Measurements from ENCODE around the gene TICAM1. TPM values are rescaled to one million over a fixed set of nuclear protein-coding genes. Genes with fewer than 3 reads are reported as not detected.
"Not testable (repeated sequence)": the region's sequence is repeated elsewhere in the genome, so short reads cannot be mapped to it uniquely, and the experiment has no call there.

Gene TICAM1
- polyA plus RNA-seq, 1 experiment = 1.0 TPM

GRCh38 chr19:4791183-4792018 is 40.1 kb downstream of the TICAM1 start, which contains the start of gene FEM1A:
Gene FEM1A (plus strand): TSS chr19:4791734. CDS start chr19:4791855, 121 bp downstream.
- POLR2A ChIA-PET = interaction anchor here (0.6 to 1.4 kb wide), 13 partner anchors 9 to 1562 kb away, joined by 3 to 13 read pairs (median 4); partner anchors contain the start of genes DPP9, KDM4B and PLIN3
- peak within 1 kb of the TSS; percentile 70 for H3K4me3 ChIP-seq (ENCODE audit: low read depth, low read length)
- H3K27ac ChIP-seq (ENCODE audit: low read depth, low read length) = peak within 1 kb of the TSS; percentile 39
- CTCF ChIA-PET = interaction anchor here (0.6 to 6.2 kb wide), 43 partner anchors 9 to 1025 kb away, joined by 3 to 220 read pairs (median 5); no protein-coding TSS in a partner anchor
- peak; percentile 99 for TF ChIP-seq CTCF (IDR thresholded peaks at IDR 0.05; ENCODE audit: low read depth, low read length)
- H3K27me3 ChIP-seq (ENCODE audit: control insufficient read depth, insufficient read depth, low read length) = no peaks in the 10 kb centered on the region
- H3K9me3 ChIP-seq (ENCODE audit: control insufficient read depth, insufficient read depth, low read length) = no peaks in the 10 kb centered on the region; the same call in 1 of the 2 replicates
- DNase-seq (ENCODE audit: low read depth, low spot score) = peak; percentile 100

GRCh38 chr19:4786412-4787016 is 45.0 kb downstream of the TICAM1 start:
- POLR2A ChIA-PET; H3K9me3 ChIP-seq (ENCODE audit: control insufficient read depth, insufficient read depth, low read length); H3K27ac ChIP-seq (ENCODE audit: low read depth, low read length); DNase-seq (ENCODE audit: low read depth, low spot score); H3K4me3 ChIP-seq (ENCODE audit: low read depth, low read length): not testable (repeated sequence)
- CTCF ChIA-PET = interaction anchor here (0.6 kb wide), 1 partner anchor 49 kb away, joined by 5 read pairs; no protein-coding TSS in a partner anchor
- H3K27me3 ChIP-seq (ENCODE audit: control insufficient read depth, insufficient read depth, low read length) = peaks cover 11% of the 10 kb centered on the region

- H3K27me3 ChIP-seq (ENCODE audit: control insufficient read depth, insufficient read depth, low read length) = peaks cover 18% of the 10 kb centered on the region
- POLR2A ChIA-PET = no interaction called here
- no peak overlapping the region for H3K4me3 ChIP-seq (ENCODE audit: low read depth, low read length)
- no peak for DNase-seq (ENCODE audit: low read depth, low spot score)
- CTCF ChIA-PET = interaction anchor here (1.5 to 2.6 kb wide), 2 partner anchors 9 to 49 kb away, joined by 12 to 15 read pairs; partner anchors contain the start of gene FEM1A
- H3K9me3 ChIP-seq (ENCODE audit: control insufficient read depth, insufficient read depth, low read length) = peaks cover 5% of the 10 kb centered on the region
- no peak for TF ChIP-seq CTCF (IDR thresholded peaks at IDR 0.05; ENCODE audit: low read depth, low read length)
- H3K27ac ChIP-seq (ENCODE audit: low read depth, low read length) = no peak overlapping the region
These were observed 49.7 kb downstream of the TICAM1 start for GRCh38 chr19:4781801-4782200.

GRCh38 chr19:4780860-4781259 is 50.7 kb downstream of the TICAM1 start:
- no peak overlapping the region for H3K4me3 ChIP-seq (ENCODE audit: low read depth, low read length)
- POLR2A ChIA-PET = no interaction called here
- CTCF ChIA-PET = no interaction called here
- no peak overlapping the region for H3K27ac ChIP-seq (ENCODE audit: low read depth, low read length)
- no peak for TF ChIP-seq CTCF (IDR thresholded peaks at IDR 0.05; ENCODE audit: low read depth, low read length)
- H3K9me3 ChIP-seq (ENCODE audit: control insufficient read depth, insufficient read depth, low read length) = peaks cover 5% of the 10 kb centered on the region
- peaks cover 18% of the 10 kb centered on the region for H3K27me3 ChIP-seq (ENCODE audit: control insufficient read depth, insufficient read depth, low read length)
- no peak for DNase-seq (ENCODE audit: low read depth, low spot score)

- H3K27ac ChIP-seq (ENCODE audit: low read depth, low read length); DNase-seq (ENCODE audit: low read depth, low spot score); POLR2A ChIA-PET; H3K9me3 ChIP-seq (ENCODE audit: control insufficient read depth, insufficient read depth, low read length); CTCF ChIA-PET; H3K4me3 ChIP-seq (ENCODE audit: low read depth, low read length): not testable (repeated sequence)
- peaks cover 15% of the 10 kb centered on the region for H3K27me3 ChIP-seq (ENCODE audit: control insufficient read depth, insufficient read depth, low read length)
These were observed 53.4 kb downstream of the TICAM1 start for GRCh38 chr19:4778124-4778523.
